HG02840 (cell line): Measurements from ENCODE around the gene TBC1D32.
"Not testable (repeated sequence)": the region's sequence is repeated elsewhere in the genome, so short reads cannot be mapped to it uniquely, and the experiment has no call there.

Experiments
- ATAC-seq: cut with Tn5 transposase; IDR thresholded peaks from one replicate; pipeline ENCODE4 v1.9.1; 2021; ENCODE audit warnings: mild to moderate bottlenecking, moderate library complexity, moderate number of reproducible peaks; ENCODE audit not compliant: unreplicated experiment, low FRiP score

TBC1D32 gene

GRCh38 chr6:121157906-121158305, 176.4 kb downstream of the TBC1D32 start:
- ATAC-seq, result no peak

DNA sequence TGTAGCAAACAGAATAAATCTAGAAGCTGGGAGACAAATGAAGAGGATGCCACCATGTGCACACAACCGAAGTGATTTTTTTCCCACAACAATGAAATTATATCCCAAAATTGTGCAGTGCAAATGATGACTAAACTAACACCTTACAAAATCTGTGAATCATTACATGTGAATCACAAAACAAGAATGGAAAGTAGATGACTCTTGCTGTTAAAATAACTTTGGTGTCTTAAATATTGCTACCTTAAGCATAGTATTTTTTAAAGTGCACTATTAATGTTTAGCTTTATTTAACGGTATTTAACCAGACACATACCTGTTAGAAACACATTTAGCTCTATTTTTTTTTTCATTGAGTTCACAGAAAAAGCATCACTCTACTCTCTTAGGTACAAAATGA, 190.8 kb downstream of the TBC1D32 start:
- ATAC-seq, result no peak

GRCh38 chr6:121142093-121142492, 192.2 kb downstream of the TBC1D32 start:
- no peak for ATAC-seq

DNA sequence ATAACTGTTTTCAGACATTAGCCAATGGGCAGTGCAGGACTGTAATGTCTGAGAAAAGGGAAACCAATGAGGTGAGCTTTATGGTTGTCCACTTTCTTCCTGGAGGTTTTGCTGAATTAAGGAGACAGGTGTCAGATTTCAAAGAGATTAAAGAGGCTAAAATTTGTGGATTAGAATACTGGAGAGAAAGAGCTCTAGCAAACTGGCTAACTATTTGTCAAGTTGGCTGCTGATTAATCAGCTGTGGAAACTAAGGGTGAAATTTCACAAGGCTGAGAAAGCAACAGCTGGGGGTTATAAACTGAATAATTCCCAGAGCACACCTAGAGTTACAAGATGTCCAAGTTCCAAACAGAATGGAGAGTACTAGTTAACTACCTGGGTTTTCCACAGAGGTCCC, 198.9 kb downstream of the TBC1D32 start:
- ATAC-seq, result no peak

GRCh38 chr6:121134922-121135321, 199.4 kb downstream of the TBC1D32 start:
- ATAC-seq, result no peak

DNA sequence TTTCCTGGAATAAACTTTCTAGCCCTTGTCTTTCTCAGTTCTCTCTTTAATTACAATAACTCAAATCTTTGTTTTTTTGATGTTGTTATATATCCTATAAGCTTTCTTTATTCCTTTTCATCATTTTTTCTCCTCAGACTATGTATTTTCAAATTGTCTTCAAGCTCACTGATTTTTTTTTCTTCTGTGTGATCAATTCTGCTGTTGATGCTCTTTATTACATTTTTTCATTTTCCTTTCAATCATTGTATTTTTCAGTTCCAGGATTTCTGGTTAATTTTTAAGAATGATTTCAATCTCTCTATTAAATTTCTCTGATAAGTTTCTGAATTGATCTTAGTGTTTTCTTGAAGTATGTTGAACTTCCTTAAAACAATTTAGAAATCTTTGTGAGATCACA, 209.7 kb downstream of the TBC1D32 start:
- no peak for ATAC-seq

DNA sequence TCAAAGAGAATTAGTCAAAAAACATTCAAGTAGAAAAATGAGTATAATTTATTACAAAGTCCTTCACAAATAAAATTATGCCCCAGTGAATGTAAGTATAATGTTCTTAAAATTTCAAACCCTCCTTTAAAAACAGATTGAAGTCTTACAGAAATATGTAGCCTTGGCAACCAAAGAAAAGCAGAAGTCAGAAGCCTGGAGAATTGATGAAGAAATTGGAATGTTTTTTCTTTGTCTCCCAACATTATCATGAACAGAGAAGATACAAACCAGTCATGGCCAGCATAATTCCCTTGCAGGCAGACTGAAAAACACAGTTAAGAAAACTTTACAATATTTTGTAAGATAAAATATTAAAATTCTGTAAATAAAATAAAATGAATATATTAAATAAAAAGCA, 221.9 kb downstream of the TBC1D32 start:
- no peak for ATAC-seq

DNA sequence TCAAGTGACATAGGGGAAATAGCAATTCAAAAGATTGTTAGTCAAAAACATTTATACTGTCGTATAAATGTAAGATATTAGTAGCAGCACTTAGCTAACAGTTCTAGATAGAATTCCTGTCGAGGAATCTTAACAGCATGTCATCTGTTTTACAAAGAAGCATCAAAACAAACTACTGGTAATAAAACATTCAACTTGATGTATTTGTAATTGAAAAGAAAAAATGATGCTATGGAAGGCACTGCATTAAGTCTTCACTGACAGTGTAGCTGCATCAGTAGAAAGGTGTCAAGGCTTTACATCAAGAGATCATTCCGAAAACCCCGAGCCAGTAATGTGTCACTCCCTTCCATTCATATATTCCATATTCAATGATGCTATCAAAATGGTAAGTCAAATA, 223.5 kb downstream of the TBC1D32 start:
- ATAC-seq, result no peak

DNA sequence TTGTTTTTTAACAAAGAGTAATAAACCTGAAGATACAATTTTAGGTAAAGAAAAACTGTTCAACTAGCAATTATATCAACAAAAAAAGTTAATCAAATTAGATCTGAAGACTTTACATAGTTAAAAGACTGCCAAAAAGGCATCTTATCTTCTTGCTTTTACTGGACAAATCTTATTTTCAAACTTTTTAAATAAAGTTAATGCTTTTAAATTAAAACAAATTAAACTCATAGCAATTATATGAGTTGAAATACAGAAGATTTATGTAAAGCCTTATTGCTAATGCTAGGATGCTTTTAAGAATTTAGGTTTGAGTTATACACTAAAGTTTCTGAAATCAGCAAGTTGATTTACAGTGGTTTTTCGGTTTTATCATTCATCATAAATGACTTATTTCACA, 227.3 kb downstream of the TBC1D32 start:
- no peak for ATAC-seq

DNA sequence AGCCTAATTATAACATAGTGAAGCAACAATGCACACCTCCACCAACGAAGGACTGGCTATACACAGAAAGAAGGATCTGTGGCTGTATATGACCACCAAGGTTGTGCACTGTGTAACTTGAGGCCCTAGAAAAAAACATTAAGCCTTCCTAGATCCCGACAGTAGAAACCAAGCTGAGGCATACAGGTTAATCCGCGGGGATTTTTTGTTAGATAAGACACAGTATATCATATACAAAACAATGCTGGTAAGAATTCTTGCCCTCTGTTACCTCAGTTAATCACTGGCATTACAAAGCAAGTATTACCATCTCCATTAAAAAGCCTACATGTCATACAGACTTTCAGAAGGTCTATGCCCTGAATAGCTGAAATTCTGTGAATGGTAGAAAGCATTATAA, 228.8 kb downstream of the TBC1D32 start:
- no peak for ATAC-seq

GRCh38 chr6:121093928-121094327, 240.4 kb downstream of the TBC1D32 start:
- no peak for ATAC-seq

- ATAC-seq, result no peak
Observed at GRCh38 chr6:121090492-121090891, 243.8 kb downstream of the TBC1D32 start.

GRCh38 chr6:121086876-121087275, 247.4 kb downstream of the TBC1D32 start:
- no peak for ATAC-seq

DNA sequence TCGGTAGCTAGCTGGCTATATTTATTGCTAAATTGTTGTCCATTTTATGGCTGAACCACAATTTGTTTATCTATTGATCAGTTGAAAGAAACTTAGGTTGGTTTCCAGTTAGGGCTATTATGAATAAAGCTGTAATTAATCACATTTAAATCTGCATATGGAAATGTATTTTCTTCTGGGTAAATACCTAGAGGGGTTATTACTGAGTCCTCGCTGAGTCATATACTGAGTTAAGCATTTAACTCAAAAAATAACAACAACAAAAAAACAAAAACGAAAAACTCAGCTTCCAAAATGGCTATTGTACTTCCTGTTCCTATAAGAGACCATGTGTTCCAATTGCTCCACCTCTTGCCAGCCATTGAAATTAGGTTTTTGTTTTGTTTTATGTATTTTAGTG, 258.2 kb downstream of the TBC1D32 start:
- no peak for ATAC-seq

DNA sequence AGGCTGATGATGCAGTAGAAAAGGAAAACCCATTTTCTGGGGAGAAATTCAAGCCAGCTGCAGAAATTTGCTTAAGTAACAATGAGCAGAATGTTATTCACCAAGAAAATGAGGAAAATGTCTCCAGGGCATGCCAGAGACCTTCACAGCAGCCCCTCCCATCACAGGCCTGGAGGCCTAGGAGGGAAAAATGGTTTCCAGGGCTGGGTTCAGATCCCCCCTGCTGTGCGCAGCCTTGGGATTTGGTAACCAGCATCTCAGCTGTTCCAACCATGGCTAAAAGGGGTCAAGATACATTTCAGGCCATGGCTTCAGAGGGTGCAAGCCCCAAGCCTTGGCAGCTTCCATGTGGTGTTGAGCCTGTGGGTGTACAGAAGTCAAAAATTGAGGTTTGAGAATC, 265.5 kb downstream of the TBC1D32 start:
- ATAC-seq, result not testable (repeated sequence)

GRCh38 chr6:121067381-121067780, 266.9 kb downstream of the TBC1D32 start:
- ATAC-seq, result no peak

- ATAC-seq, result no peak
Observed at GRCh38 chr6:121064345-121064744, 269.9 kb downstream of the TBC1D32 start.

- peak; percentile 75 for ATAC-seq
Observed at GRCh38 chr6:121055572-121056163, 278.6 kb downstream of the TBC1D32 start.

DNA sequence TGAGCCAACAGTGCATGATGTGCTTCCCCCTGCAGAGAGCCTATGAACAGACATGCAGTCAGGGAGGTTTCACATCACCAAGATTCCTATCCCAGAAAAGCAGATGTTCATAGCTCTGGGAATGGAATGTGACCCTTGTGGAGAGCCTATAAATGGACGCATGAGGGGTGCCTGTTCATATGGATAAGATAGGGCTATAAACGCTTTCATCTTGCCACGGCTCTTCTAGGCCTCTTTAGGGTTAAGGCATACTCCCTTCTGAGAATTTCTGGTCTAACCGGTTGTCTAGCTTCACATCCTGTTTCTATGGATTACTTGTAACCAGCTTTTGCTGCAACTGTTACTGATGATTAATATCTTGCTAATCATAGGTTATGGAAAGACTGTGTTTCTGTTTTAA, 285.7 kb downstream of the TBC1D32 start:
- not testable (repeated sequence) for ATAC-seq

DNA sequence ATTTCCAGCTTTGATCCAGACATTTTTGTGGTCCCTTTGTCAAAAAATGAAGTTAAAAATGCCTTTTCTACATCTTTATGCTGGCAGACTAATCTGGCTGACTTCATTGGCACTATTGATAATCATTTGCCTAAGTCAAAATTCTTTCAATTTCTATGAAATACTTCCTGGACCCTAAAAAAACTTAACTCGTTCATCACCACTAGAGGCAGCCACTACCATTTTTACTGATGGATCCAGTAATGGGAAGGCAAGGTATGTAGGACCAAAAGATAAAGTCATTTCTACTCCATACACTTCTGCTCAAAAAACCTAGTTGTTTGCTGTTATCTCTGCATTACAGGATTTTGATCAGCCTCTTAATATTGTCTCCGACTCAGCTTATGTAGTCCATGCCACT, 289.4 kb downstream of the TBC1D32 start:
- ATAC-seq, result not testable (repeated sequence)

DNA sequence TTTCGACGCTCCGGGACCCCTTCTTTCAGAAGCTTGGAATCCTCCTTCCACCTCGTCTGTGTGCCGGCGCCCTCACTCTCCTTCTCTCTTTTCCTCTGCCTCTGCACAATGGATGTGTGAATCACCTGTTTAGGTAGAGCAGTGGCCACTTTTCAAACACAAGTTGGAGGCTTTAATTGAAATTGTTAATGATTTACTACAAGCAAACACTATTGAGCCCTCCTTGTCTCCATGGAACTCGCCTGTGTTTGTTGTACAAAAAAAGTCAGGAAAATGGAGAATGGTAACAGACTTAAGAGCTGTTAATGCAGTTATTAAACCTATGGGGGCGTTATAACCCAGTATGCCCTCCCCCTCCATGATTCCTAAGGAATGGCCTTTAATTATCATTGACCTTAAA, 290.6 kb downstream of the TBC1D32 start:
- not testable (repeated sequence) for ATAC-seq

DNA sequence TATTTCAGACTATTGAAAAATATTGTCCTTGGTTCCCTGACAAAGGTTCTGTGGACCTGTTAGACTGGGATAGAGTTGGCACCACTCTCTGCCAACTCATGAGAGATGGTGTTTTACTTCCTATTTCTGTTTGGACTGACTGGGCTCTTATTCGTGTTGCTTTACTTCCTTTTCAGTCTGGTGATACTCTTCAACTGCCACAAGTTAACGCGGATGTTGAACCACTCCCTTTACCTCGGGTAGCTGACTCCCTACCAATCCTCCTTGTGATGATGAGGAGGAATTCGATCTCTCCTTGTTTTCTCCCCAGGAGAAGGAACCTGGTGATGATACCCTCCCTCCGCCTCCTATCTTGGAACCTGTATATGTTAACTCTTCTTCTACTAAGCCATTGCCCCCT, 291.1 kb downstream of the TBC1D32 start:
- ATAC-seq, result not testable (repeated sequence)

- no peak for ATAC-seq
Observed at GRCh38 chr6:121042766-121043165, 291.5 kb downstream of the TBC1D32 start.
